Panc1 (cell line): Measurements from ENCODE around the gene DDX1.

ENCODE experiments used
- POLR2AphosphoS5 ChIP-seq: IDR thresholded peaks from 2 replicates; pipeline ENCODE4 v1.6.1; 2012; ENCODE audit warnings: mild to moderate bottlenecking, low read depth, low read length, moderate library complexity
- SIN3A ChIP-seq: IDR thresholded peaks from 2 replicates; pipeline ENCODE4 v1.6.1; 2012; ENCODE audit warnings: low read depth, mild to moderate bottlenecking, low read length, moderate library complexity, borderline replicate concordance; ENCODE audit not compliant: insufficient read depth
- TCF7L2 ChIP-seq: IDR thresholded peaks from 2 replicates; pipeline ENCODE4 v1.6.1; 2011; ENCODE audit warnings: mild to moderate bottlenecking, low read depth, low read length, inconsistent platforms
- TF ChIP-seq, protein P1 (sequence below): fragments of 450-650 bp; IDR thresholded peaks from 2 replicates; pipeline ENCODE4 v1.5.1; 2017; ENCODE audit warnings: mild to moderate bottlenecking
- TF ChIP-seq, protein P2 (sequence below), 2 experiments: IDR thresholded peaks; 2 replicates each; pipeline ENCODE4 v1.6.1; 2011 to 2012; ENCODE audit warnings: low read depth in 2 of 2, control low read depth in 1 of 2, low read length in 1 of 2, mild to moderate bottlenecking in 1 of 2, moderate library complexity in 1 of 2; ENCODE audit not compliant: insufficient read depth in 1 of 2

DNA sequence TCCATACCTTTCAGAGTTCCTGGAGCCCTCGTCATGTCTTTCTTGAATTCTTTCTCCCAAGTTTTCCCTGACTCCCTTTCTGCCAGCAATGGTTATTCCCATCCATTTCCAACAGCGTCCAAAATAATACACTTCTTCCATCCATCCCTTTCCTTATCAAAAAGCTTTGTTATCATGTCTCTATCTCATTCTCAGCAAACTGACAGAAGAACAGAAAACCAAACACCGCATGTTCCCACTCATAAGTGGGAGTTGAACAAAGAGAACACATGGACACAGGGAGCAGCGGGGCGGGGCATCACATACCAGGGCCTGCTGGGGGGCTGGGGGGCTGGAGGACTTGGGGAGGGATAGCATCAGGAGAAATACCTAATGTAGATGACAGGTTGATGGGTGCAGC lies 86.7 kb downstream of the DDX1 start:
- TF ChIP-seq POLR2AphosphoS5 = no peak
- TF ChIP-seq, protein P1, sequence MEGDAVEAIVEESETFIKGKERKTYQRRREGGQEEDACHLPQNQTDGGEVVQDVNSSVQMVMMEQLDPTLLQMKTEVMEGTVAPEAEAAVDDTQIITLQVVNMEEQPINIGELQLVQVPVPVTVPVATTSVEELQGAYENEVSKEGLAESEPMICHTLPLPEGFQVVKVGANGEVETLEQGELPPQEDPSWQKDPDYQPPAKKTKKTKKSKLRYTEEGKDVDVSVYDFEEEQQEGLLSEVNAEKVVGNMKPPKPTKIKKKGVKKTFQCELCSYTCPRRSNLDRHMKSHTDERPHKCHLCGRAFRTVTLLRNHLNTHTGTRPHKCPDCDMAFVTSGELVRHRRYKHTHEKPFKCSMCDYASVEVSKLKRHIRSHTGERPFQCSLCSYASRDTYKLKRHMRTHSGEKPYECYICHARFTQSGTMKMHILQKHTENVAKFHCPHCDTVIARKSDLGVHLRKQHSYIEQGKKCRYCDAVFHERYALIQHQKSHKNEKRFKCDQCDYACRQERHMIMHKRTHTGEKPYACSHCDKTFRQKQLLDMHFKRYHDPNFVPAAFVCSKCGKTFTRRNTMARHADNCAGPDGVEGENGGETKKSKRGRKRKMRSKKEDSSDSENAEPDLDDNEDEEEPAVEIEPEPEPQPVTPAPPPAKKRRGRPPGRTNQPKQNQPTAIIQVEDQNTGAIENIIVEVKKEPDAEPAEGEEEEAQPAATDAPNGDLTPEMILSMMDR = no peak
- TF ChIP-seq, protein P2, sequence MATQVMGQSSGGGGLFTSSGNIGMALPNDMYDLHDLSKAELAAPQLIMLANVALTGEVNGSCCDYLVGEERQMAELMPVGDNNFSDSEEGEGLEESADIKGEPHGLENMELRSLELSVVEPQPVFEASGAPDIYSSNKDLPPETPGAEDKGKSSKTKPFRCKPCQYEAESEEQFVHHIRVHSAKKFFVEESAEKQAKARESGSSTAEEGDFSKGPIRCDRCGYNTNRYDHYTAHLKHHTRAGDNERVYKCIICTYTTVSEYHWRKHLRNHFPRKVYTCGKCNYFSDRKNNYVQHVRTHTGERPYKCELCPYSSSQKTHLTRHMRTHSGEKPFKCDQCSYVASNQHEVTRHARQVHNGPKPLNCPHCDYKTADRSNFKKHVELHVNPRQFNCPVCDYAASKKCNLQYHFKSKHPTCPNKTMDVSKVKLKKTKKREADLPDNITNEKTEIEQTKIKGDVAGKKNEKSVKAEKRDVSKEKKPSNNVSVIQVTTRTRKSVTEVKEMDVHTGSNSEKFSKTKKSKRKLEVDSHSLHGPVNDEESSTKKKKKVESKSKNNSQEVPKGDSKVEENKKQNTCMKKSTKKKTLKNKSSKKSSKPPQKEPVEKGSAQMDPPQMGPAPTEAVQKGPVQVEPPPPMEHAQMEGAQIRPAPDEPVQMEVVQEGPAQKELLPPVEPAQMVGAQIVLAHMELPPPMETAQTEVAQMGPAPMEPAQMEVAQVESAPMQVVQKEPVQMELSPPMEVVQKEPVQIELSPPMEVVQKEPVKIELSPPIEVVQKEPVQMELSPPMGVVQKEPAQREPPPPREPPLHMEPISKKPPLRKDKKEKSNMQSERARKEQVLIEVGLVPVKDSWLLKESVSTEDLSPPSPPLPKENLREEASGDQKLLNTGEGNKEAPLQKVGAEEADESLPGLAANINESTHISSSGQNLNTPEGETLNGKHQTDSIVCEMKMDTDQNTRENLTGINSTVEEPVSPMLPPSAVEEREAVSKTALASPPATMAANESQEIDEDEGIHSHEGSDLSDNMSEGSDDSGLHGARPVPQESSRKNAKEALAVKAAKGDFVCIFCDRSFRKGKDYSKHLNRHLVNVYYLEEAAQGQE (IDR thresholded peaks at IDR 0.05; ENCODE audit: insufficient read depth in 1 of 2, low read depth in 2 of 2, low read length in 1 of 2) = no peak
- TF ChIP-seq SIN3A = no peak
- TF ChIP-seq TCF7L2 = no peak
